Loucy (cell line): Measurements from ENCODE around the gene CAMK1D.

Experiments used
- H2AFZ ChIP-seq: fragments of 200-600 bp; sonication (generic); 2 replicates; pipeline ENCODE4 v1.6.0; 2016; ENCODE audit warnings: antibody characterized with exemption, mild to moderate bottlenecking, low read length, moderate library complexity
- H3F3A ChIP-seq: fragments of 200-600 bp; 2 replicates; pipeline ENCODE4 v1.6.0; 2016; ENCODE audit warnings: antibody characterized with exemption, low read depth, mild to moderate bottlenecking
- H3K27me3 ChIP-seq: fragments of 200-600 bp; sonication (generic); 2 replicates; pipeline ENCODE4 v1.6.1; 2014; ENCODE audit warnings: low read length, mild to moderate bottlenecking; ENCODE audit not compliant: insufficient read depth, poor library complexity, severe bottlenecking
- H3K36me3 ChIP-seq: fragments of 200-600 bp; sonication (generic); 2 replicates; pipeline ENCODE4 v1.6.1; 2016; ENCODE audit warnings: low read length; ENCODE audit not compliant: insufficient read depth
- H3K4me1 ChIP-seq: fragments of 200-600 bp; sonication (generic); 2 replicates; pipeline ENCODE4 v1.5.1; 2014; ENCODE audit warnings: low read length, mild to moderate bottlenecking; ENCODE audit not compliant: insufficient read depth, poor library complexity, severe bottlenecking
- H3K4me2 ChIP-seq: fragments of 200-600 bp; sonication (generic); 2 replicates; pipeline ENCODE4 v1.6.0; 2014; ENCODE audit warnings: antibody characterized with exemption, low read length, low read depth, mild to moderate bottlenecking; ENCODE audit not compliant: poor library complexity, severe bottlenecking
- H3K4me3 ChIP-seq: fragments of 200-600 bp; sonication (generic); 2 replicates; pipeline ENCODE4 v1.5.1; 2014; ENCODE audit warnings: low read length, mild to moderate bottlenecking, mixed read lengths; ENCODE audit not compliant: poor library complexity, severe bottlenecking
- H3K79me2 ChIP-seq: fragments of 200-600 bp; sonication (generic); 2 replicates; pipeline ENCODE4 v1.6.1; 2014; ENCODE audit warnings: low read length; ENCODE audit not compliant: insufficient read depth
- H3K9ac ChIP-seq: fragments of 200-600 bp; sonication (generic); 2 replicates; pipeline ENCODE4 v1.6.0; 2014; ENCODE audit warnings: mild to moderate bottlenecking, low read depth, low read length, moderate library complexity; ENCODE audit not compliant: poor library complexity, severe bottlenecking
- H3K9me2 ChIP-seq: fragments of 200-600 bp; sonication (generic); replicated peaks from 2 replicates; pipeline ENCODE4 v1.6.1; 2016; ENCODE audit warnings: low read depth, low read length, mixed read lengths
- H3K9me3 ChIP-seq: fragments of 200-600 bp; sonication (generic); 2 replicates; pipeline ENCODE4 v1.6.1; 2014; ENCODE audit warnings: mild to moderate bottlenecking, antibody characterized with exemption, low read length, low read depth; ENCODE audit not compliant: insufficient read depth
- H4K20me1 ChIP-seq: fragments of 200-600 bp; sonication (generic); 2 replicates; pipeline ENCODE4 v1.6.0; 2014; ENCODE audit warnings: antibody characterized with exemption, low read length, mild to moderate bottlenecking; ENCODE audit not compliant: insufficient read depth, poor library complexity, severe bottlenecking
- EZH2phosphoT487 ChIP-seq: fragments of 200-600 bp; IDR thresholded peaks from 2 replicates; pipeline ENCODE4 v1.6.1; 2018; ENCODE audit warnings: antibody characterized with exemption, mild to moderate bottlenecking, moderate library complexity, borderline replicate concordance
- TF ChIP-seq, protein P1 (sequence below): fragments of 200-600 bp; sonication (generic); conservative IDR thresholded peaks from 2 replicates; pipeline ENCODE4 v1.5.1; 2014; ENCODE audit warnings: mild to moderate bottlenecking, antibody characterized with exemption, low read length

The CAMK1D gene

DNA sequence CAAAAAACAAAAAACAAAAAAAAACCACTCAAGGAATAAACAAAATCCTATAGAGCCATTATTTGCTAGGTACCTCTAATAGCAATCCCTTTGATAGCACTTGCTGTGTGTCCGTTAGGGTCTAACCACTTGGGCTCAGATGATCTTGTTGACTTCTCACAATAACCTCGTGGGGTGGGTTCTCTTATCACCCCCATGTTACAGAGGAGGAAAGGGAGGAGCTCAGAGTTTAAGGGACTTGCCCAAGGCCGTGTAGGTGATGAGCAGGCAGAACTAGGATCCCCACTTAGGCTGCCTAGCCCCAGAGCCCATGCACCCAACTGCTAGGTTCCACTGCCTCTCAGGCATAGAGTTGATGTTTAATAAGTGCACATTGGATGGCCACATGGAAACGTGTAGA lies 131.1 kb downstream of the CAMK1D start:
- H3K27me3 ChIP-seq, result no peaks in the 10 kb centered on the region
- no peaks in the 10 kb centered on the region for H3K9me3 ChIP-seq
- no peaks in the 10 kb centered on the region for H3F3A ChIP-seq
- no peak for TF ChIP-seq EZH2phosphoT487
- TF ChIP-seq, protein P1, sequence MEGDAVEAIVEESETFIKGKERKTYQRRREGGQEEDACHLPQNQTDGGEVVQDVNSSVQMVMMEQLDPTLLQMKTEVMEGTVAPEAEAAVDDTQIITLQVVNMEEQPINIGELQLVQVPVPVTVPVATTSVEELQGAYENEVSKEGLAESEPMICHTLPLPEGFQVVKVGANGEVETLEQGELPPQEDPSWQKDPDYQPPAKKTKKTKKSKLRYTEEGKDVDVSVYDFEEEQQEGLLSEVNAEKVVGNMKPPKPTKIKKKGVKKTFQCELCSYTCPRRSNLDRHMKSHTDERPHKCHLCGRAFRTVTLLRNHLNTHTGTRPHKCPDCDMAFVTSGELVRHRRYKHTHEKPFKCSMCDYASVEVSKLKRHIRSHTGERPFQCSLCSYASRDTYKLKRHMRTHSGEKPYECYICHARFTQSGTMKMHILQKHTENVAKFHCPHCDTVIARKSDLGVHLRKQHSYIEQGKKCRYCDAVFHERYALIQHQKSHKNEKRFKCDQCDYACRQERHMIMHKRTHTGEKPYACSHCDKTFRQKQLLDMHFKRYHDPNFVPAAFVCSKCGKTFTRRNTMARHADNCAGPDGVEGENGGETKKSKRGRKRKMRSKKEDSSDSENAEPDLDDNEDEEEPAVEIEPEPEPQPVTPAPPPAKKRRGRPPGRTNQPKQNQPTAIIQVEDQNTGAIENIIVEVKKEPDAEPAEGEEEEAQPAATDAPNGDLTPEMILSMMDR, result no peak
- H3K79me2 ChIP-seq, result no peaks in the 10 kb centered on the region
- no peak overlapping the region for H3K4me2 ChIP-seq
- no peak overlapping the region for H3K9ac ChIP-seq
- no peaks in the 10 kb centered on the region for H3K36me3 ChIP-seq
- no peaks in the 10 kb centered on the region for H3K9me2 ChIP-seq
- H3K4me3 ChIP-seq, result no peak overlapping the region
- no peaks in the 10 kb centered on the region for H4K20me1 ChIP-seq
- no peak overlapping the region for H2AFZ ChIP-seq
- peaks cover 6% of the 10 kb centered on the region for H3K4me1 ChIP-seq

- H2AFZ ChIP-seq, result no peak overlapping the region
- peaks cover 7% of the 10 kb centered on the region for H3K4me1 ChIP-seq
- H3K79me2 ChIP-seq, result no peaks in the 10 kb centered on the region
- no peak overlapping the region for H3K4me3 ChIP-seq
- H3K9me2 ChIP-seq, result no peaks in the 10 kb centered on the region
- H3K27me3 ChIP-seq, result no peaks in the 10 kb centered on the region
- H3F3A ChIP-seq, result no peaks in the 10 kb centered on the region
- no peaks in the 10 kb centered on the region for H3K36me3 ChIP-seq
- H4K20me1 ChIP-seq, result no peaks in the 10 kb centered on the region
- no peaks in the 10 kb centered on the region for H3K9me3 ChIP-seq
- TF ChIP-seq, protein P1, result no peak
- TF ChIP-seq EZH2phosphoT487, result no peak
- H3K4me2 ChIP-seq, result no peak overlapping the region
- H3K9ac ChIP-seq, result no peak overlapping the region
These were observed 132.6 kb downstream of the CAMK1D start for GRCh38 chr10:12481924-12482323.

- Histone ChIP-seq H3F3A (no peaks in the 10 kb centered on the region), H3K4me3 (no peak overlapping the region), H3K9ac (no peak overlapping the region), H3K9me3 (no peaks in the 10 kb centered on the region), H3K4me1 (peaks cover 7% of the 10 kb centered on the region), H3K9me2 (no peaks in the 10 kb centered on the region), H2AFZ (no peak overlapping the region), H3K27me3 (no peaks in the 10 kb centered on the region), H3K36me3 (no peaks in the 10 kb centered on the region), H3K4me2 (no peak overlapping the region), H4K20me1 (no peaks in the 10 kb centered on the region), H3K79me2 (no peaks in the 10 kb centered on the region)
- no peak for TF ChIP-seq EZH2phosphoT487
- TF ChIP-seq, protein P1, result no peak
These were observed 133.2 kb downstream of the CAMK1D start for GRCh38 chr10:12482587-12482986.
